ENCODE results near the gene SFXN1. TPM values are rescaled to one million over a fixed set of nuclear protein-coding genes. Genes with fewer than 3 reads are reported as not detected.

SFXN1 gene
- total and polyA plus RNA-seq, 2 donors (not counting 3 experiments of a cell fraction or from before 2014, with no cell fraction given), result 61.7 to 69.3 TPM

GRCh38 chr5:175523292-175523691 lies 44.9 kb downstream of the SFXN1 start:
- BruUV-seq (replicated peaks), result no TSS peak

More at GRCh38 chr5:175523292-175523691, 44.9 kb downstream of the SFXN1 start:
- Histone ChIP-seq H3K9ac (replicated peaks; ENCODE audit: extremely low read depth, insufficient read depth, low read length) (no peak overlapping the region), H4K20me1 (replicated peaks; ENCODE audit: control insufficient read depth, extremely low read depth, insufficient read depth, low read length) (no peaks in the 10 kb centered on the region), H3K36me3 (ENCODE audit: control insufficient read depth in 2 of 2, extremely low read depth in 1 of 2, insufficient read depth in 2 of 2, low read length in 2 of 2) (peaks cover 8 to 19% of the 10 kb centered on the region in 2 experiments), H2AFZ (ENCODE audit: low read depth, low read length) (no peak overlapping the region), H3K4me3 (replicated peaks in 1 of 3; ENCODE audit: insufficient read depth in 1 of 3, low read depth in 1 of 3, low read length in 3 of 3) (no peak overlapping the region), H3K4me1 (ENCODE audit: control insufficient read depth, extremely low read depth, insufficient read depth, low read length) (no peaks in the 10 kb centered on the region), H3K27ac (ENCODE audit: insufficient read depth, low read depth, low read length) (no peak overlapping the region), H3K79me2 (ENCODE audit: control insufficient read depth, insufficient read depth, low read length) (no peaks in the 10 kb centered on the region), H3K4me2 (ENCODE audit: insufficient read depth, low read length) (no peak overlapping the region), H3K27me3 (ENCODE audit: control insufficient read depth in 2 of 2, insufficient read depth in 2 of 2, low read length in 2 of 2) (no peaks in the 10 kb centered on the region), H3K9me1 (replicated peaks; ENCODE audit: control insufficient read depth, extremely low read depth, insufficient read depth, low read length) (no peaks in the 10 kb centered on the region), H3K9me3 (replicated peaks; ENCODE audit: control insufficient read depth, insufficient read depth, low read length) (no peaks in the 10 kb centered on the region)
- intact Hi-C loops (cut with micrococcal nuclease), result no loop called here
- dilution Hi-C loops (cut with MboI; ENCODE audit: extremely low pct_ligation_motif_present, low sequenced_read_pairs), result no loop called here
- FAIRE-seq (no peak), DNase-seq (ENCODE audit: low read depth, low spot score) (no peak)
- CTCF ChIA-PET, result no interaction called here
- POLR2A ChIA-PET, result no interaction called here
- no peak for TF ChIP-seq MAX (IDR thresholded peaks at IDR 0.05; ENCODE audit: insufficient read depth, insufficient read length)
- TF ChIP-seq, protein P1, sequence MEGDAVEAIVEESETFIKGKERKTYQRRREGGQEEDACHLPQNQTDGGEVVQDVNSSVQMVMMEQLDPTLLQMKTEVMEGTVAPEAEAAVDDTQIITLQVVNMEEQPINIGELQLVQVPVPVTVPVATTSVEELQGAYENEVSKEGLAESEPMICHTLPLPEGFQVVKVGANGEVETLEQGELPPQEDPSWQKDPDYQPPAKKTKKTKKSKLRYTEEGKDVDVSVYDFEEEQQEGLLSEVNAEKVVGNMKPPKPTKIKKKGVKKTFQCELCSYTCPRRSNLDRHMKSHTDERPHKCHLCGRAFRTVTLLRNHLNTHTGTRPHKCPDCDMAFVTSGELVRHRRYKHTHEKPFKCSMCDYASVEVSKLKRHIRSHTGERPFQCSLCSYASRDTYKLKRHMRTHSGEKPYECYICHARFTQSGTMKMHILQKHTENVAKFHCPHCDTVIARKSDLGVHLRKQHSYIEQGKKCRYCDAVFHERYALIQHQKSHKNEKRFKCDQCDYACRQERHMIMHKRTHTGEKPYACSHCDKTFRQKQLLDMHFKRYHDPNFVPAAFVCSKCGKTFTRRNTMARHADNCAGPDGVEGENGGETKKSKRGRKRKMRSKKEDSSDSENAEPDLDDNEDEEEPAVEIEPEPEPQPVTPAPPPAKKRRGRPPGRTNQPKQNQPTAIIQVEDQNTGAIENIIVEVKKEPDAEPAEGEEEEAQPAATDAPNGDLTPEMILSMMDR (IDR thresholded peaks at IDR 0.05; ENCODE audit: extremely low read depth in 1 of 2, insufficient read depth in 1 of 2, low read depth in 1 of 2, low read length in 2 of 2), result no peak
- no peak for TF ChIP-seq MYC (IDR thresholded peaks at IDR 0.05; ENCODE audit: low read depth, low read length)
- TF ChIP-seq GATA2 (IDR thresholded peaks at IDR 0.05; ENCODE audit: insufficient read depth, insufficient read length, low read depth, low read length), result no peak
- no peak for TF ChIP-seq POLR2A (IDR thresholded peaks at IDR 0.05; ENCODE audit: low read depth, low read length)
- no peak for TF ChIP-seq FOS (IDR thresholded peaks at IDR 0.05; ENCODE audit: borderline replicate concordance, insufficient read depth, low read length)
- TF ChIP-seq EZH2 (IDR thresholded peaks at IDR 0.05; ENCODE audit: borderline replicate concordance, low read depth, low read length, severe bottlenecking), result no peak
- no peak for TF ChIP-seq JUN (IDR thresholded peaks at IDR 0.05; ENCODE audit: borderline replicate concordance, insufficient read depth, insufficient read length, low read depth)
- TF ChIP-seq POLR2AphosphoS5 (IDR thresholded peaks at IDR 0.05; ENCODE audit: insufficient read depth, low read depth, low read length), result no peak
